SKM-1 treated with dmso at 0.1 percent for 144 hours (cell line): ENCODE data around the gene FBP2.
"Not testable (repeated sequence)": the region's sequence is repeated elsewhere in the genome, so short reads cannot be mapped to it uniquely, and the experiment has no call there.

Experiments
- DNase-seq: peaks from one replicate; lab custom pipeline; 2025; ENCODE audit not compliant: unreplicated experiment; lab: John Stamatoyannopoulos, UW

FBP2 gene

DNA sequence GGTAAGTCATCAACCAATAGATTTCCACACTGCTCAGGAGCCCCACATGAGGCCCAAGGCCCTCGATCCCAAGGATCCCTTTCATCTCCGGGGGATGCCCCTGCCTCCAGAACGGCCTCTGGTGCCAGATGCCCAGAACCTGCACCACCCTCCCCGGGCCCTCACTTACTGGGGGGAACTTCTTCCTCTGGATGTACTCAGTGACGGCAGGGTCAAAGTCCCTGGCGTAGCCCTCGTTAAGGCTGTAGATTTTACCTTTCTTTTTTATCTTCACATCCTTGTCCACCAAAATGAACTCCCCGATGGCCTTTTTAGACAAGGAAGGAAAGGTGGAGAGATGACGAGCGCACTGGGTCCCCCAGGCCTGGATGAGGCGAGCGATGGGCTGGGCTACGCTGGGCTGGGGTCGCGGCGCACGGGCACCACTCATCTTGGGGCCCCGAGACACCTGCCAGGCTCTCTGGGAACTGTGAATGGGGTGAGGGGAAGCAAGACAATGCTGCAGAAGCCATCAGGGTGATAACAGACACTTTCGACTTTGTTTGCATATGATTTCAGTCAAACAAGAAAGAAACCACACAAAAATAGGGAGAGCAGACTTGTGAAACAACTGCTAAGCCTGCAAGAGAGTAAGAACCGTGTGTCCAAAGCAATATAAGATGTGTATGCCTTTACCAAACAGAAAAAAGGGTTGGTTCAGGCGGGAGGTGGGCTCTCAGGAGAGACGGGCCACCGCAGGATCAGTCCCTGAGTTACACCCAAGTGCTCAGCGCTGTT lies 13.2 kb upstream of the FBP2 start:
- no peak for DNase-seq

GRCh38 chr9:94603259-94604160 lies 9.9 kb upstream of the FBP2 start:
- DNase-seq: no peak

DNA sequence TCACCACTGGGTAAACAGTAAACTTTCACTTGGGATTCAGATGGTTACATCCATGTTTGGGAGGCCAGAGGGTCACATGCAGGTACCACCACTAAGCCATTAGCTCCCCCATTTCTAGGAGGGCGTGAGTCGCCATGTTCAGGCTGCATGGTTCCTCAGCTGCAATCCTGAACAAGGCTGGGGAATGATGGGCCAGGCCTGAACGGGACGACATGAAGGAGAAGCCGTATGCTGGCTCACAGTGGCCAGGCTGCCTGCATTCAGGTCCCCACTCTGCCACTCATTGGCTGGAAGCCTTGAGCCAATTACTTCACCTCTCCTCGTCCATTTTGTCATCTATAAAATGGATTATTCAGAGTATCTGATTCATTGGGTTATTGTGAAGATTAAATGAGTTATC lies 9.0 kb upstream of the FBP2 start:
- DNase-seq: no peak

DNA sequence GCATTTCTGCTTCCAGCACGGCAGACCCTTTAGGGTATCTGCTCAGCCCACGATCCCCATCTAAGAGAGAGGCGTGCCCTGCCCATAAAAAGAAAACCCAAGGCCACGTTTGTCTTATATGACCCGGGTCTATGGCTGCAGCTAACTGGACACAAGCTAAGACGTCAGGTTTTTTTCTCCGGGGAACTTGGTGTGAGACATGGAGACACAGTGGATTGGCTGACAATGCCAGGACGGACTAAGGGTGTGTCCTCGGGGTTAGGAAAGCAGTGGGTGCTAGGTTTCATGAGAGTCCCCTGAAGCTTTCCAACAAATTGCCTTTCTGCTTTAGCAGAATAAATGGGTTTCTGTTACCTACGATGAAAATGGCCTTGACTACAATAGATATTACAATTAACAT lies 7.1 kb upstream of the FBP2 start:
- no peak for DNase-seq

DNA sequence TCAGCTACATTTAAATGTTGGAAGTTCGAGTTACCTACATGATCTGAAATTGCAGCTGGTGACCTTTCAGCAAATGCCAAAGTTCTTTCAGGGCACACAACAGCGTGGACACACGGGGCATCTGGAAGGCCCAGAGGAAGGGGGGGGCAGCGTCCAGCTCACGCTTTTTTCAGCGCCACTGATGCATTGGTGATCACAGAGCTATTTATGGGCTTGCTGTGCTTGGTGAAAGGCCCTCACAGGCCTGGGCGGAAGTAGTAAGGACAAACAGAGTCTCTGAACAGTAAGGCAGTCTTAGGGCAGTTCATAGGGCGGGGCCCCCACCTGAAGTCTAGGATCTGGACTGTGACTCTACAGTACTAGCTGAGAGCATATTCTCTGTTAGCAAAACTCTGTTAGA lies 6.6 kb upstream of the FBP2 start:
- no peak for DNase-seq

DNA sequence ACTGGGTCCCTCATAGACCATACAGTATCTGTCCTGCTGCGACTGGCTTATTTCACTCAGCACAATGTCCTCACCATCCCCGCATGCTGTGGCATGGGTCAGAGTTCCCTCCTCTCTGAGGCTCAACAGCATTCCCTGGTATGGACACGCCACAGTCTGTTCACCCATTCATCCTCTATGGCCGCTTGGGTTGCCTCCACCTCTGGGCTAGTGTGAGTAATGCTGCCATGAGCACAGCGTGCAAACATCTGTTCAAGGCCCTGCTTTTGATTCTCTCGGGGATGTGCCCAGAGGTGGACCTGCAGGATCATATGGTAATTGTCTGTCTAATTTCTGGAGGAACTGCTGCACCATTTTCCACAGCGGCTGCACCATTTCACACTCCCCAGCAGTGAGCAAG lies 5.5 kb upstream of the FBP2 start:
- DNase-seq: no peak

DNA sequence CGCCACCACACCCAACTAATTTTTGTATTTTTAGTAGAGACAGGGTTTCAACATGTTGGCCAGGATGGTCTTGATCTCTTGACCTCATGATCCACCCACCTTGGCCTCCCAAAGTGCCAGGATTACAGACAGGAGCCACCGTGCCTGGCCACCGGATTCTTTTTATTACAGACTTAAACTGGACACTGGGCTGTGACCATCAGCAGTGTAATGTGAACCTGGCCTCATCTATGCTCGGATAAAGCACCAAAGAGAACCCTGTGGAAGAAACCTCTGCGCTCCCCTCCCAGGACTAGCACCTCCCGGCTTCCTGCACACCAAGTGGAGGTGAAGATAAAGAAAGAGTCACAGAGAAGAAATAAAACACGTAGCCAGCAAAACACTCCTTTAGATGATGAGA lies 941 bp downstream of the FBP2 start:
- DNase-seq: not testable (repeated sequence)

DNA sequence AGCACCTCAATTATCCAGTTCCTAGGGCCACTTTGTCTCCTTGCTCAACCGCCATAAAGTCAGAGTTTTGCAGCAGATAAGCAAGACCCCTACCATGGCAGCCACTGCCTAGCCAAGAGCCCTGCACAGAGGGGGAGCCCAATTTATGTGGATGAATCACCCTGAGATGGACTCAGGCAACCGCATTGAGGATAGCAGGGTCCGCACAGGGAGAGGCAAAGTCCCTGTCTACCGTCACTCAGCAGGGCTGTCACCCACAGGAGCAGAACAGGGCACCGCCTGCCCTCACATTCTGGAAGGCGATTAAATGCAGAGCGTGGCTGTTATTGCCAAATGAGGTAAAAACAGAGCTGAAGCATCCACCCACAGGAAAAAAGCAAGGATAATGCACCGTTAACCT lies 1.7 kb downstream of the FBP2 start:
- no peak for DNase-seq

GRCh38 chr9:94591046-94591545 lies 2.5 kb downstream of the FBP2 start:
- DNase-seq: not testable (repeated sequence)

- DNase-seq: no peak
Observed at GRCh38 chr9:94588681-94589080, 4.9 kb downstream of the FBP2 start.

- no peak for DNase-seq
Observed at GRCh38 chr9:94586814-94587213, 6.8 kb downstream of the FBP2 start.

- no peak for DNase-seq
Observed at GRCh38 chr9:94586316-94586715, 7.3 kb downstream of the FBP2 start.

GRCh38 chr9:94584555-94584954 lies 9.1 kb downstream of the FBP2 start:
- DNase-seq: no peak

DNA sequence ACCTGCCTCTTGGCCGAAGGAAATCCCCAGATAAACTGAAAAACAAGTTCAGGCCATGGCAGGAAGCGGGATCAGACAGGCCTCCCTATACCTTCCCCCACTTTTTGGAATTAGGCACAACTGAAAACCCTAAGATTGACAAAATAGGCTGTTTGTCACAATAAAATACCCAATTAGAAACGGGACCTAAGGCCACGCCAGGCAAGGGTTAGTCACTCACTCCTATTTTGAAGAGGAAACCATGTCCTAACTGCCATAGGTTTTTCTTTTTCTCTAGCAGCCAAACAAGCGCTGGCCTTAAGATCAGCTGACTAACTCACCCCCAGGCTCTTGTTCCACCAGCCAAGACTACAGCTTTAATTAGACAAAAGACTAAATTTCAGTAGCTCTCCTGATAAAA lies 11.9 kb downstream of the FBP2 start:
- DNase-seq: no peak

DNA sequence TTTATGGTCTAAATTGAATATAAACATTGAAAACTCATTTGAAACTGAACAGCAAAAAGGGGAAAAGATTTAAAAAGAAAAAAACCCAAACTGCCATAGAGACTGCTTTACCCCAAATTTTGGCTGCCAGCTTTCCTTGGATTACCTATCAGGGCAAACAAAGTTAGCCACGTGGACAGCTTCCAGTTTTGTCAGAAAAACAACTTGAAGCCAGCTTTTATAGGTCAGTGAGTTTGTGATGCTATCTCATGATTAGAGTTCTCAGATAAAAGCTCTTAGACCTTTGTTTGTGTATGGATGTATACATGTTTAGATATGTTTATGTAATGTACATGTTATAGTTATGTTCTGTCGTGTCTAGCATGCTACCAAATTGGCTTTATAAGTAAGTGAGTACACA lies 16.1 kb downstream of the FBP2 start:
- no peak for DNase-seq

- DNase-seq: no peak
Observed at GRCh38 chr9:94577036-94577435, 16.6 kb downstream of the FBP2 start.

DNA sequence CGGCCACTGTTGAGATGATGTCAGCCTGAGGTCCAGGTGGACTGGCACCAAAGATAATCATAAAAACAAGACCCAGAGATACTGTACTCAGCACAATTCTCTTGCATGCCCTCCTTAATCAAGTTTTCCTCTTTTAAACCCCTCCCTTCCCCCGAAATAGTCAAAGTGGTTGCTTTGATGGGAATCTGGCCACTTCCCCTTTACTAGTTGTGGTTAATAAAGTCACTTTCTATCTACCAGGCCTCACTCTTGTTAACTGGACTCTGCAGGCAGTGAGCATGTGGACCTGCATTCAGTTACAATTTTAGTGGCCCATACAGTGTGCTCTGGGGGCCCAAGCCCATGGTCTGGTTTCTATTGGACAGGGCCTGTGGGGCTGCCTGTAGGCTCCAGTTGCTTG lies 17.5 kb downstream of the FBP2 start:
- peak; percentile 2 for DNase-seq

DNA sequence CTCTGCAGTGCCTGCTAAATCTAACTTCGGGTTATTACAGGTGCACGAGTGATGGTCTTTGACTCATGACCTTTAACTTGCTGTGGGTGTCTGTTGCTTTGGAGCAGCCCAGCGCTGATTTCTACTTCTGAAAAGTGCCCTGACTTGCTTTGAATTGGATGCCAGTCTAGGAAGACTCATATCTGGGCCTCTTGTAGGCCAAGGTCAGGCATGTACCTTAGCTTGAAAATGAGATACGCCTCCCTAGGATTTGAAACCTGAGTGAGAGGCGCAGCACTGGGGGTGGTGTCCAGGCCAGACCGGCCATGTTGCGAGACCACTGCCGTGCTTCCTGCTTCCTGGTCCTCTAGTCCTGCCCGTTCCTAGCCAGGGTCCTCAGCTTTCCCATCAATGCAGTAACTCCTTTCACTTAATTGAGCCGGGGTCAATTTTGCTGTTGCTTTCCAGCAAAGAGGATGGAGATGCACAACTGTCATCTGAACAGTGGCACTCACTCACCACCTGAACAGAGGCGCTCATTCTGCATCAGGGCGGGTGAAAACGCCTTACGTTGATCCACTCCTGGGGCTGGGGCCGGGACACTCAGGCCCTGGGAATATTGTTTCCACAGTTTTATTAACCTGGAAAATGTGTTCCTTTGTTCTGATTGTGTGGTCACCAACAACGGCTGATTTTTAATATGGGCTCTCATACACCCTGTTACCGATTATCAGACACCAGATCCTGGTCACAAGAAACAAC lies 24.5 kb downstream of the FBP2 start:
- DNase-seq: no peak

- DNase-seq: no peak
Observed at GRCh38 chr9:94568250-94568889, 25.3 kb downstream of the FBP2 start.

- no peak for DNase-seq
Observed at GRCh38 chr9:94567271-94567670, 26.4 kb downstream of the FBP2 start.

GRCh38 chr9:94566550-94566949 lies 27.1 kb downstream of the FBP2 start:
- no peak for DNase-seq
